Activated CD4-positive, alpha-beta T cell treated with anti-CD3 and anti-CD28 coated beads, Interleukin-2, amount 50 U/mL, for 16 hours (primary cell): ENCODE data around the gene ZNF497.
"Not testable (repeated sequence)": the region's sequence is repeated elsewhere in the genome, so short reads cannot be mapped to it uniquely, and the experiment has no call there.

ENCODE experiments used
- DNase-seq: peaks from one replicate; pipeline ENCODE4 v3.0.0-alpha.2; 2020

ZNF497 gene

DNA sequence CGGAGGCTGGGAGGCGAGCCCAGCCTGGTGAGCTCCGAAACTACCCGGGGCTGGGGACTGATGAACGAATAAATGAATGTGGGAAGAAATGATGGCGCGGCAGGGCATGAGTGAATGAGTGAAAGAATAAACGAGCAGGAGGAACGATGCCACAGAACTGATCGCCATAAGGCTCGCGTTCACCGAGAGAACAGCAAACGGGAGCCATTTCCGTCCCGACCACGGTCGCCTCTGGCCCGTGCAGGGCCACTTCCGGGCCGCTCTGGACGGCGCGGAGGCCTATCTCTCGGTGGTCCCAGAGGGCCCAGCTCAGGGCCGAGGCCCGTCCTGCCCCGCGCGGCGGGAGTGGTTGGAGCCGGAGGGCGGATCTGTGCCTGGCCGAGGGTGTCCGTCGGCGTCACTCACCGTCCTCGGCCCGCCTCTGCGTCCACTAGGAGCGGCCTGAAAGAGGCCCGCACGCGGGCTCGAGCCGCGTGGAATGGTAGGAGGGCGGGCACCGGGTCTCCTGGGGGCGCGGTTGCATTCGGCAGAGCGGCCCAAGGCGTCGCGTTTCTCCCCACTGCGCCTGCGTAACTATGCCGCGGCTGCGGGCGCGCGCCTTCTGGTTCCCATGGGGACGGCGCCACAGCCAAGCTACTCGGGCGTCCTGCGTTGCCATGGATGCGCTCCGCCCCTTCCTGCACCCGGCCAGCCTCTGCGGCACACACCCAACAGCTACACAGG lies at the start of gene ZNF497:
Gene ZNF497 (minus strand): TSS at position 480 of the 723 bp plus-strand sequence. CDS start 5,116 bp downstream, outside the sequence.
- peak; percentile 98 for DNase-seq

DNA sequence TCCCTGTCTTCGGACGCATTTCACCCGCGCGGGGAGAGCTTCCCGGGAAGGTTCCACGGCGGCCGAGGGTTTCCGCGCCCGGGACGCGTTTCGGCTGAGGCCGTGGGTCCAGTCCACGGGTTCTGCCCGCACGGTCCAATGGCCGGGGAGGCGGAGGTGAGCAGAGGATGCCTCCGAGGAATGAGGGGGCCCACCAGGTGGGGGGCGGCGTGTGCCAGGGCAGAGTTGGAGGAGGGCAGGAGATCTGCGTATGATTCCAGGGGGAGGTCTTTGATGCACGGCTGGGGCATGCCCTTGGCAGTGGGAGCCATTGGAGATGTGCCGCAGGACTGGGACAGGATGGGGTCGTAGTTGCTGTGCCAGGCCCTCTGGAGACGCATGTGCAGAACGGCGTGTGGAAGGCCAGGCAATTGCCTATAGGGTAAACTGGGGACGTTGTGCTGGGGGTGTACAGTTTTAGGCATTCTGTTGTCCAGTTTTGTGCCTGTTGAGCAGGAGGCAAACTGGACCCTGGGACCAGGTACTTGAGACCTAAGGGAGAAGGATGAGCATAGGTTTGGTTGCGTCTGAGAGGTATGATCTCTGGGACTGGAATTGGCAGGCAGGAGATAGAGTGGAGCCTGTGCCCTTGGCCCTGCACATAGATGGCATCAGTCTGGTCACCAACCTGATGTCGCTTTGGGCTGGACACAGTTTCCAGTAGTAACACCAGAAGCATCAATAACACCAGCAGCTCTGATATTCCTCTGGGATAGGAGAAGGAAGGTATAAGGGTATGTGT lies 46.6 kb upstream of the ZNF497 start:
- DNase-seq = no peak

DNA sequence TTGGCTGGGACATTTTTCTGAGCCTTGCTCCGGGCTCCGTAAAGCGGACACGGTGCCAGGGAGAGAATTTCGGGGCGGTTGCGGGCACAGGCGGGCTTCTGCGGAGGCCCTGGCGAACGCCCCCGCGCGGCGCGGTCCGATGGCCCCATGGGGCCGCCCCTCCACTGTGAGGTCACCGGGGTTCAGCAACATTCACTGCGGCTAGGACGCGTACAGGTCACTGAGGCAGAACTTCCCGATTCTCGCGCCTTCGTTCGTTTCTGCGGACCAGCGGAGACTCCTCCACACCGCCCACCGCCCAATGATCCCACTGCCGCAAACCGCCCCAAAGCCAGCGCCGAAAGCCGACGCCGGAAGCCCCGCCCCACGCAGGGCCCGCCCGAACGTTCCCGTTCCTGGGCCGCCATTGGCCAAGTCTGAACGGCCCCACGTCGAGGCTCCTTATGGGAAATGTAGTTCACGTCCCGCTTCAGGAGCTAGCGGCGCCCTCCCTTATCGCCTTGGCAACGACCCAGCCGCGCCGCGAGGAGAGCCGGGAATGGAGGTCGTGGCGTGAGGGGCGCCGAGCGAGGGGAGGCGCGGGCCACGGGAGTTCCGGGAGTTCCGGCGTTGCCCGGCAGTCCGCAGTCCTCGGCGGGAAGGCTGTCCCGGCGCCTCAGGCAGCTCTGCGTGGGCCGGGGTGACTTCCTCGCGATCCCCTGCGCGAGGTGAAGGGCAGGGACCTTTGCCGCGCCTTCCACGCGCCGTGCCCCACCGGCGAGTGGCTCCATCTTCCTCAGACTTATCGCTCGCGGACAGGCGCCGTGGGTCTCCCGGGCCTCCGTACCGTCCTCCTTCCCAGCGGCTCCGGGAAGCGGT lies 45.8 kb upstream of the ZNF497 start, which contains the start of gene ZNF584:
Gene ZNF584 (plus strand): TSS at position 498 of the 858 bp plus-strand sequence. CDS start 499 bp downstream, outside the sequence.
- DNase-seq = peak; percentile 97

DNA sequence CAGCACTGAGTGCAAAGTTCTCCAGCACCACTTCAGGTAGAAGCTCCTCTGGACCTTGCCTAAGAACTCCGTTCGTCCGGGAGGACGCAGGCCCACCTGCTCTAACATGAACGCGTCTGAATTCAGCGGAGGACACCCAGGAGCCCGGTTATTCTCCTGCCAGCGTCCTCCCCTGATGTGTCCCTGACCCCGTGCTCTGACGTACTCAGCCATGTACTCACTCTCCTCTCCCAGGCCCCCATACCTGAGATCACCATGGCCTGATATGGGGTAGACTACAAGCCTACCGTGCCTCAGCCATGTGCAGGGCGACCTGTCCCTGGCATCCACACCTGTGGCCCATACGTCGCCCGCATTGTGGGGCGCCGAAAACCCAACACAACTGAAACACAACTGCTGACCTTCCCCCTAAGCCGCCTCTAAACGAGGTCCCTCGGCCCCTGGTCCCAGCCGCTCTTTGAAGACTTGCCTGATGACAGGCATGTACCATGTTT lies 45.2 kb upstream of the ZNF497 start:
- DNase-seq = no peak

DNA sequence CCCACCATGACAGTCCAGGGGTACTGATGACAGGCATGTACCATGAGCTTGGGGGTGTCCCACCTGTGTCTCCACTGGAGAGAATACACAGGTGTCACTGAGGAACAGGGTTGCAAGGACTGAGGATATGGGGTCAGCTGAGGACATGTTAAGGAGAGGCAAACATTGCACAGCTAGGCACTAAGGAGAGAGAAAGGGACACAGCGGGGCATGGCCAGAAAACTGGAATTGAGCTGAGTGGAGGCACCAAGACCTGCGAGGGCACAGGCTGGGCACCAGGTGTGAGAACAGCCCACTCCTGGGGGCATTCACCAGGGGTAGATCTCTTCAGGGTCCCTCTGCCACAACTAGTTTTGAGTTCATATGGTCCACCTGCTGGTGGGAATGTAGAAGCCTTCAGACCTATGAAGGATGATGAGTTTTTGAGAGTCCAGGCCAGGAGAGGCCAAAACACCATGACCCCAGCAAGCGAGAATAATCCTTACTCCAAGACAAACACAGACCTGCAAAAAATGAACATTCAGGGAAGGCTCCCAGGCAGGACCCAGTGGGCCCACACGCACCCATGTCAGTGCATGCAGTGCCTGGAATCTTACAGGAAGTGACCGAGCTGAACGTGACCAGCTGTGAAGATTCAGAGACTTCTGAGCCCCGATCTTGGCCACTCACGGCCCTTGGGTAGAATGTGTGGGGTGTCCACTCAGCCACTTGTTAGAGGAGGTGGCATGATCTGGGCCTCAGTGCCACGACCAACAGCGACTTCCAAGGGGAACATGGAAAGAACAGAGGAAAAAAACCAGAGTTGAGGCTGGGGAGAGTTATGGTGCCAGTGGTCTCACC lies 44.5 kb upstream of the ZNF497 start:
- no peak for DNase-seq

DNA sequence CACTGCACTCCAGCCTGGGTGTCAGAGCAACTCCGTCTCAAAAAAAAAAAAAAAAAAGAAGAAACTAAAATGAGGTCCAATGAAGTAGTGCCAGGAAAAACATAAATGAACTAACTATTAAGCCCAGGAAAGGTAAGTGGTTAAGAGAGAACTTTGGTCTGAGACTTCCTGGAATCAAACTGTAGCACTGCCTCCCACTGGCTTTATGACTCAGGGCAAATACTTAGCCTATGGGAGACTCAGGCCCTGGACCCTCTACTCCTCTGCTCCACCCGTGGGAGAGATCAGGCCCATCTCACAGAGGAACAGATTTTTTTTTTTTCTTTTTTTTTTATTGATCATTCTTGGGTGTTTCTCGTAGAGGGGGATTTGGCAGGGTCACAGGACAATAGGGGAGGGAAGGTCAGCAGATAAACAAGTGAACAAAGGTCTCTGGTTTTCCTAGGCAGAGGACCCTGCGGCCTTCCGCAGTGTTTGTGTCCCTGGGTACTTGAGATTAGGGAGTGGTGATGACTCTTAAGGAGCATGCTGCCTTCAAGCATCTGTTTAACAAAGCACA lies 41.4 kb upstream of the ZNF497 start:
- not testable (repeated sequence) for DNase-seq

DNA sequence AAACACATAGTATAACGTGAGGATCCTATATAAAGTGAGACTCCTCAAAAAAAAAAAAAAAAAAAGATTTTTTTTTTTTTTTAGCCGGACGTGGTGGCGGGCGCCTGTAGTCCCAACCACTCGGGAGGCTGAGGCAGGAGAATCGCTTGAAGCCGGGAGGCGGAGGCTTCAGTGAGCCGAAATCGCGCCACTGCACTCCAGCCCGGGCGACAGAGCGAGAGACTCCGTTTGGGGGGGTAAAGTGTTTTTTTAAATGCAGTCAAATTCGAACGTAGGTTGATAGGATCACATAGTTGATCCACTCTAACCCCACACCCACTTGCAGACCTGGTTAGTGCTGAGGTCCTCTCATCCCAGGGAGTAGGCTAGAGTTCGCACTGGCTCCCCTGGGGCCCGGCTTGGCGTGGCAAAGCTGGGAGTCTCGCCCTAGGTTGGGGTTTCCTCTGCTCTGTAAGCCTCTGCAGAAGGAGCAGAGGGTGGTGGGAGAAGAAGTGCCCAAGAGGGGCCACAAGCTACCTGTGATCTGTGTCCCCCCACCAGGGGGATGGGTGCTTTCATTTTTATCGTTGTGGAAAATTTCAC lies 39.4 kb upstream of the ZNF497 start:
- DNase-seq = no peak

DNA sequence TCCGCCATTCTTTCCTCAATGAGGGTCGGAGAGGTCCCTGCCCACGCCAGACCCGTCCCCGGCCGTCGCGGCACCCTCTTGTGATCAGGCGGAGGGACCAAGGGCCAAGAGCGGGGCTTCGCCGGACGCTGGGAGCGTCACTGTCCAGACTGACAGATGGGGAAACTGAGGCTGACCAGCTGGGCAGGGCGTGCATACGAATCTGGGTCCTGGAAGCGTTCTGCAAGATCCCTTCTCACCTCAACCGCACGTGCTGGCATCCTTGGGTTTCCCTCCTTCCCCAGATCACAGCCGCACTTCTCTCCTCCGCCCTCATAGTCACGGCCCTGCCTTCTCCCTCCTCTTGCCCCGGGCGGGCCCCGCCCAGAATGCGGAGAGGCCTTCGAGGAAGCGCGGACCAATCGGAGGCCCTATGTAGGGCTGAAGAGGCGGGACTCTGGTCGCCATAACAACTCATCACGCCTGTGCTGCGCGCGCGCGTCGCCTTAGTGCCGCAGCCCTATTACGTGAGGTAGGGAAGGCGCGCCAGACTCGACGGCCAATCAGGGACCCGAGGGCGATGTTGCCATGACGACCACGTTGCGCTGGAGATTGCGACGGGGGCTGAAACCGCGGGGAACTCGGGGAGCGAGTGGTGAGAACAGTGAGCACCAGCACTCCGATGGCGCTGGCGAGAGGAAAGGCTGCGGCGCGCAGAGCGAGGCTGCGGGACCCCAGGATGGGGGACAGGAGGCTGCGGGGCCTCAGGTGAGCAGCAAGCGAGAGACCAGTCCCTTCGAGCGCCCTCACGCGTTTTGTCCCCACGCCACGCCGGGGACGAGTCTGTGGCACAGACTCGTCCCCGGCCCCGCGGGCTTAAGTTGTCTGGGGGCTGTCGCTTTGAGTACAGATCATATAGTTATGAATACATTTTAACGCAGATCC lies 38.6 kb upstream of the ZNF497 start:
- peak; percentile 100 for DNase-seq

DNA sequence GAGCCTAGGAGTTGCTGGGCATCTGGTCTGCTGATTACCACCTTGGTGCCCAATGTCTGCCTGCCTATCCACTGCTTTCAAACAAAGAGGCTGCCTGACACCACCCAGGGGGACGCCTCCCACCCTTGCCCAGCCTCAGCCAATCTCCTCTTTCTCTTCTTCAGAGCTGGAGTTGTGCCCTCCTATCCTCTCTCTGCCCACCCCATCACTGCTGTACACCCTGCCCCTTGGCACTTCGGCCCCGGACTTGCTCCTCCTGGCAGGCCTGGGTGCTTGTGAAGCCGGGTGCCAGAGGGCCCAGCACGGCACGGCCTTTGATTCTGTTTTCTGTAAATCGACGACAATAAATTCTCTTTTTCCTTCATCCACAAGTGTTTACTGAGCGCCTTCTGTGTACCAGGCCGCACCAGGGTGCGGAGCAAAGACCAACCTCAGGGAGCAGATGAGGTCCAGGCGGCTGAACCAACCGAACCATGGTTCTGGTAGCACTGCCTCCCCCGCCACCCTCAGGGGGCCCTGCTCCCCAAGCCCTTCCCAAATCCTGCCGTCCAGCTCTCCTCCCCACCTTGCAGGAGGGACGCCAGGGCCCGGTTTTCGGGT lies 37.9 kb upstream of the ZNF497 start:
- DNase-seq = no peak

DNA sequence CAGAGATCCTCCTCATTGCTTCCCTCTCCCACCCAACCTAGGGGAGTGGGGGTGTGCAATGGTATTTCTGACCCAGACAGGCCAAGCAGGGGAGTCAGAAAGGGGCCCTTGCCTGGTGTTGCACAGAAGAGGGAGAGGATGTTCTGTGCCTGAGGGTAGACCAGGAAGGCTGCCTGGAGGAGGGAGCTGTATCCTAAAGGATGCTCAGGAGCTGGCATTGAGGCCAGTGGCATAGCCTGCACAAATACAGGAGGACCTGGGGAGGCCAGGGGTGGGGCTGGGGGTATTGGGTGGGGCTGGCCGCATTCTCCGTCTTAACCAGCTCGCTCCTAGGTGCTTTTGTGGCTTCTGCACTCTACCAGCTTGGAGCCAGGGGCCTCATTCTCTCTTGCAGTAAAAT lies 37.4 kb upstream of the ZNF497 start:
- no peak for DNase-seq

DNA sequence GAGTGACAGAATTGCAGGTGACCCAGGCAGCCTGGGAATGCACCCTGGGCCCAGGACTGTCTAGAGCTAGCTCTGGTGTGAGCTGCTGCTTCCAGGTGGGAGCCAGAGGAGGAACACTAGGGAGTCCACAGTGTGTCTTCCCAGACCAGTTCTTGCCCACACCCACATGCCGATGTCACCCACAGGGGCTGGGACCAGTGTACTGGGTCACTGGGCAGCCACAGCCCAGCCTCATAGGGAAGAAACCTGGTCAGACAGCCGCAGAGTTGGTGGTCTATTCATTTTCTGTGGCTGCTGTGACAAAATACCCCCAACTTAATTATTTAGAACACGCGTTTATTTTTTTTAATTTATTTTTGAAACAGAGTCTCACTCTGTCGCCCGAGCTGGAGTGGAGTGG lies 36.0 kb upstream of the ZNF497 start:
- DNase-seq = no peak

DNA sequence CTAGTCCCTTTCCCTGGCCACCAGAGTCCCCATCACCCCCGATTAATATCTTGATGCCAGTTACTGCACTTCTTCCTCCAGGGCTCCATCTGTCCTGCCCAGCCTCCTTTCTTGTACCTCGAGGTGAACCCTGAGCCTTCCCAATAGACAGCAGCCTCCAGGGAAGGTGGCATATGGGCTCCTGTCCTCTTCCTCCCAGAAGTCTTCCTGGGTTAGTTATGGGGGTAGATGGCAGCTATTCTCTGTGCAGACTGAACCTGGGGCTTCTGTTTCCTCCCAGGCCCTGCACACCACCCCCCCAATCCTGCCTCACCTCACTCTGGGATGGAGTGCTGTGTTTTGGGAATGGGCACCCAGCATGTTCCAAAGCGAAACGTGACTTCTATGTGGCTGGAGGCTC lies 35.5 kb upstream of the ZNF497 start:
- no peak for DNase-seq

DNA sequence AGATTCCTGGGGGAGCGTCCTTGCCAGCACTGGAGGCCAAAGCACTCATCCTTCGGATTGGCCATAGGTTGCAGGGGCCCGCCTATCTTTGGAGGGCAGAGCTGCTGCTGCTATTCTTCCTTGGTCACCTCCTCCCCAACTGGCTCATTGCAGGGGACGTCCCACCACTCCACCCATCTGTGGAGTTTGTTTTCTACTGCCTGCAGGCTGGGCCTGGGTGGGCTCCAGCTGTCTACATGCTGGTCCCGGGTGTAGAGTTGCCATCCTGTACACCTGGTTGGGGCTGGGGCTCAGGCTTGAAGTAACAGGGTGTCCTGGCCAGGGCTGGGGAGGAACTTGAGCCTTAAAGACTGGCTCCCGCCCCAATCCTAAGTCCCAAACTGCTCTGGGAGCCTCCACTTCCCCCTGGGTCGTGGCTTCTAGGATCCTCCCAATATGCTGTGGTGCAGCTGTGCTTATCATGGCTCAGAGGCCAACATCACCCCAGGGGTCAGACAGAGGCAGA lies 35.0 kb upstream of the ZNF497 start:
- no peak for DNase-seq

DNA sequence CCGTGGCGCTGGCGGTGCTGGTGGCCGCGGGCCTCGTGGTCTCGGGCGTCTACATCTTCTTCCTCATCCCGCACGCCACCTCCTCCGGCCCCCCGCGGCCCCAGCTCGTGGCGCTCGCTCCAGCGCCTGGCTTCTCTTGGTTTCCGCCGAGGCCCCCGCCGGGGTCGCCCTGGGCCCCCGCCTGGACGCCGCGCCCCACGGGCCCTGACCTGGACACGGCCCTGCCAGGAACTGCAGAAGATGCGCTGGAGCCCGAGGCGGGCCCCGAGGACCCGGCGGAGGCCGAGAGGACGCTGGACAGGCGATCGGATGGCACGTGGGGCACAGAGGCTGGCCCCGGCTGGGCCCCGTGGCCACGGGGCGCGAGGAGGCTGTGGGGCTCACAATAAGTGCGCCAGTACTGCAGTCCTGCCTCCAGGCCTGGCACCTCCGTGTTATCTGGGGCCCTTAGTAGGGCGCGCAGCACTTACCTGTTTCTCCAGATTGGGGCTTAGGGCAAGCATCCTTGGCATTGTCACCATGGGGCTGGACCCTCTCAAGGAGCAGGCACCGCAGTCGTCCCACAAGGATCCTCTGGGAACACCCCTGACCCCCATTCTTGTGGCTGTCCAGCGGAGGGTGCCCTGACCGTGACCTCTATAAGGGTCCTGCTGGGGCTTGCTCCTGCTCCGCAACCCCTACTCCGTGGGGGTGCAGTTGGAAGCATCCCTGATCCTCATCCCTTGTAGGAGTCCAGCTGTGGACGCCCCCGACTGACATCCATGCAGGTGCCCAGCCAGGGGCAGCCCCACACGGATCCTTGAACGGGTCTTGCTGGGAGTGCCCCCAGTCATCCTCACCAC lies 34.4 kb upstream of the ZNF497 start:
- no peak for DNase-seq

DNA sequence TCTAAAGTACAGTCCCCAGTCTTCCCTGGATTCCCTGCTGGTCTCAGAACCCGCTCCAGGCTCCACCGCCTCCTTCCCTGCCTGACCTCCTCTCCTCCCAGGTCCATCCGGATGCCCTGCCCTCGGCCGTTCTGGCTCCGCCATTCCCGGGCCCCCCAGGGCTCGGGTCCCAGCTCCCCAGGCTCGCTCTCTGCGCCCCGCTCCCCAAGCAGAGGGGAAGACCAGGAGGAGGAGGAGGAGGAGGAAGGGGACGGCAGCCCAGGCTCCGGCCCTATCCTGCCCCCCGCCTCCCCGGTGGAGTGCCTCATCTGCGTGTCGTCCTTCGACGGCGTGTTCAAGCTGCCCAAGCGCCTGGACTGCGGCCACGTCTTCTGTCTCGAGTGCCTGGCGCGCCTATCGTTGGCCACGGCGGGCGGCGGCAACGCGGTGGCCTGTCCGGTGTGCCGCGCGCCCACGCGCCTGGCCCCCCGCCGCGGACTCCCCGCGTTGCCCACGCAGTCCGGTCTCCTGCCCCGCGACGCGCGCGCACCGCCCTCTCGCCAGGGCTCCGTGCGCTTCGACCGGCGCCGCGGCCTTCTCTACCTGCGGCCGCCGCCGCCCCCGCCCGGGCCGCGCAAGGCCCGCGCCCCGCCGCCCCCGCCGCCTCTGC lies 33.6 kb upstream of the ZNF497 start:
- no peak for DNase-seq

DNA sequence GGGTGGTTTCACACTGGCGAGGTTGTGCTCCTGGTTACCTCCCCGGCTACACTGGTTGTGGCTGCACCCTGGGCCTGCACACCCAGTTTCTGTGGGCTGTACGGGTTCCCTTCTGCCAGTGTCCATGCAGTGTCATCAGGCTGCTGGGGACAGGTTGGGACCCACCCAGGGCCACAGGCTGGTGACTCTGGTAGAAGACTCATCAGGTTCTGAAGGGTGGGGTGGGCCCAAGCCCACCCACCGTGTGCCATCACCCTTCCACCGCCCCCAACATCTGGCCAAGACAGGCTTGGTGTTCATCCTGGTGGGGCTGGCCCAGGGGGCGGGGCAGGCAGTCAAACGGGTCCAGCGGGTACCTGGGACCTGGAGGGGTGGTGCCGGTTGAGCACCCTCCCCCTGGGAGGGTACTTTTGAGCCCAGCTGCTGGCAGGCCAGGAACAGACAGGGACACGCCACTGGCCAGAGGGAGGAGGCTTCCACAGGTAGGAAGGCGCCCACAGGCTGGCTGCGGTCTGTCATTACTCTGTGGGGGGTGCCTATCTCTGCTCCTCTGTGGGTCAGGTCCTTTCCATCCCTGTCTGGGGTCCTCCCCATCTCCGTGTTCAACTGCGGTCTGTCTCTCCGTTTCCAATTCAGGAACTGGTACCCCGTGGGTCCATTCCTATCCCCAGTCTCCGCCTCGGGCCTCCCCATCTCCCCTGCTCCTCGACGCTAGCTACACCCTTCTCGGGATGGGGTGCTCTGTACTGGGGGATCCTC lies 32.8 kb upstream of the ZNF497 start, which contains the start of gene RNF225:
Gene RNF225 (plus strand): TSS at position 437 of the 759 bp plus-strand sequence. CDS start 434 bp downstream, outside the sequence.
- DNase-seq = no peak

DNA sequence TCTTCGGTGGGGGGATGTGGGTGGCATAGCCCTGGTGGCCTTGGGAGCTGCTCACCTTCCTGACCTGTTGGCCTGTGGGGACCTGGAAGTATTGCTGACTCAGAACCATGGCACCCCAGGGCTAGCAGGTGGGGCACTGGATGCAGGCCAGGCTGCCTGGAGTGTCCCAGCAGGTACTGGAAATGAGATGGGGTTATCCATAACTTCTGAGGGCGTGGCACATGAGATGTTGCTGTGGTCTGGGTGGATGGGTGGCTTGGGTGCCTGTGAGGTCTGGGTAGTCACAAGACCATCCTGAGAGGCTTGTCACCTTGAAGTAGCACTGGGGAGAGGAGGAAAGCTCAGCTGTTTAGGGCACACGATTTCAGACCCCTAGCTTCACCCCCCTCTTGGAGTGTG lies 32.3 kb upstream of the ZNF497 start:
- DNase-seq = no peak
